GM18526 (cell line): ENCODE results near the gene MX1.

Experiments used
- POLR2A ChIP-seq: IDR thresholded peaks from 3 replicates; pipeline ENCODE4 v1.6.1; 2011; ENCODE audit not compliant: insufficient read length; ENCODE audit errors: extremely low read depth

The MX1 gene

DNA sequence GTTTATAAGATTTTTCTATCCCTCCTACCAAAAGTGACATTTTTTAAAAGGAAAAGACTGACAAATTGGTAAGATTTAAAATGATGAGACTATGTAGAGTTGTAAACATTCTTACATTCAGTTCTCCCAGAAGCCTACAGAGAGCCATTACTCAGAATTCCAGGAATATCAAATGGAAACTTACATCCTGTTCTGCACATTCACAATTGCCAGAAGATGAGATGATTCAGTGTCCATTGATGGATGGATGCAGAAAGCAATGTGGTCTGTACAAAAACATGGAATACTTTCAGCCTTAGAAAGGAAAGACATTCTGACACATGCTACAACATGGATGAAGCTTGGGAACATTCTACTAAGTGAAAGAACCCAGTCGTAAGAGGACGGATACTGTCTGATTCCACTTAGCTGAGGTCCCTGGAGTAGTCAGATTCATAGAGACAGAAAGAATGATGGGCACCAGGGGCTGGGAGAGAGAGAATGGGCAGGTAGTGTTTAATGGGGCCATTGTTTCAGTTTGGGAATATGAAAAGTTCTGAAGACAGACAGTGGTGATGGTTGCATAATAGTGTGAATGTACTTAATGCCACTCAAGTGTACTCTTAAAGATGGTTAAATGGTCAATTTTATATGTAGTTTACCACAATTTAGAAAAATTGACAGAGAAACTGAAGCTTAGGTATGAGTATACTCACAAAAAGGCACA is 16.6 kb downstream of the MX1 start:
- TF ChIP-seq POLR2A = no peak

DNA sequence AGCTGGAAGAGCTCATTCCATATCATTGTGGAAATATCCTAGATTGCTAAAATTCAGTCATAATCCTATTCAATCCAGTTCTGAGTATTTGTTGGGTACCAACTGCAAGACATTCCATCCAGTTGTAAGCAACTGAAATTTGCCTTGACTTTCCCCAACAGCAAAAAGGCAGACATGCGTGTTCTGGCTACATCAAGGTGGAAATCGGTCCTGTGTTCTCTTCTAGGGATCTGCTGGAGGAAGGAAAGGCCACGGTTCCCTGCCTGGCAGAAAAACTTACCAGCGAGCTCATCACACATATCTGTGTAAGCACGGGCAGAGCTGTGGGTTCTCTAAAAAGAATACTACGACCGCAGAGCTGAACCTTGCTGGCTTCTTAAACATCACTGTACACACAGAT is 17.5 kb downstream of the MX1 start:
- TF ChIP-seq POLR2A = peak; percentile 11

DNA sequence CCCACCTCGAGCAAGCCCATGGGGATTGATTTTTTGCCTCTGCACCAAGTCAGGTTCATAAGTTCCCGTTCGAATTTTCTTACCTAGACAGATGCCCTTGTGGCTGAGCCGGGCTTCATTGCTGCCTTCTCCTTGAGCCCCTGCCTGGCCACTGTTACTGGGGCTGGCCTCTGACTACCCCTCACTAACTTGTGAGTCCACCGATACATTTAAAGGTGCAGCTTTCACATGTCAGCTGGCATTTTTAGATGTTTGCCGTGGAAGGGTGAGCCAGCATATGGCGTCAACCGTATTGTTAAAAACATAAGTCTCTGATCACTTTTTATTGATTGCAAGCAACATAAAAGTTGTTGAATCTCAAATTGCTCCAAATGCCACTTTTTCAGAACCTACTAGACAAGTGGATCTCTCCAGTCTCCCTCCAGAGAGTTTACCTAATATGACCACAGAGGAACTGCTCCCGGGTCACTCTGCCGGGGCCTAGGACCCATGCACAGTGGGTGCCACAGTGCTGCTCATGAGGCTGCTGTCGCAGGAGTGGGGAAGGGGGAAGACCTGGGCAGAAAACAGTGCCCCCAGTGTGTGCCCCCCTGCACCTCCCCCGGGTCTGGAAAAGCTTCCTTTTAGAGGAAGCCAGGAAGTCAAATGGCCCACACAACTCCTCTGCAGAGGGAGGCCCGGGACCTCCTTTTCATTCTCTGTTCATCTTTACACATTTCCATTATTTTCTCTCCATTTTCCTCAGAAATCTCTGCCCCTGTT is 18.8 kb downstream of the MX1 start:
- no peak for TF ChIP-seq POLR2A

DNA sequence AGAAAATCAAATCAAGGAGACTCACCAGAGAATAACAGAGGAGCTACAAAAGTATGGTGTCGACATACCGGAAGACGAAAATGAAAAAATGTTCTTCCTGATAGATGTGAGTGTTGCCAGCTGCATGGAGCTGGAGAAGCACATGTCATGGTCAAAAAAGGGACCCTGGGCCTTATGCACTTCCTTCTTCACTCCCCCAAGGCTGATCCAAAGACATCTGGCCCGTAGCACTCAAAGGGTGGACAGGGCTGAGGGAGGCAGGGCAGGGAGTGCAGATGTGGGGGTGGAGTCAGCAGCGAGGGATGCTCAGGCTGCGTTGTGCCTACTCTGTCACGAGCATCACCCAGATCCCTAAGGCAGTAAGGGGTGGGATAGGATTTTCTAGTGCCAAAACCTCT is 19.4 kb downstream of the MX1 start:
- TF ChIP-seq POLR2A = peak; percentile 28

DNA sequence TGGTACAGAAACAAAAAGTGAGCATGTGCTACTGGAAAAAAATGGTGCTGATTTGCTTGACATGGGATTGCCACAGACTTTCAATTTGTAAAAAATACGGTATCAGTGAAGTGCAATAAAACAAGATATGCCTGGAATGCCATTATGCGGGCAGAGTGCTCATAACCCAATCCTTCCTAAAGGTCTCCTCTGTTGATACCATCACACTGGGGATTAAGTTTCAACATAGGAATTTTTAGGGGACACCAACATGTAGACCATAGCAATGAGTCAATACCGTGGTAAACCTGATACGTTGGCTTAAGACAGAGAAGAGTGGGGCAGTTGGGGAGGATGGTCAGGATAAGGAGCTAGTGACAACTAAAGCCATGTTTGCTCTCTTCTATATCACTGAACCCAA is 20.5 kb downstream of the MX1 start:
- TF ChIP-seq POLR2A = no peak

DNA sequence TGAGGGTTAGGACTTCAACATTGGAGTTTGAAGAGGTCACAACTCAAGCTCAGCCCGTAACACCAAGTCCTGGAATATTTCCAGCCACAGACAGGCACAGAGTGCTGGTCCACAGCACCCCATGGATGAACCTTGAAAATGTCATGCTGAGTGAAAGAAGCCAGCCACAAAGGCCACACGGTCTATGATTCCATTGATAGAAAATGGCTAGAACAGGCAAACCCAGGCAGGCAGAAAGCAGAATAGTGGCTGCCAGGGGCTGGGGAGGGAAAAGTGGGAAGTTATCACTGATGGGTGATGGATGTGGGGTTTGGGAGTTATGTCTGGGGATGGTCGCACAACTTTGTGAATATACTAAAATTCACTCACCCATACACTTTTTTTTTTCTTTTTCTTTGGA is 21.3 kb downstream of the MX1 start:
- no peak for TF ChIP-seq POLR2A

DNA sequence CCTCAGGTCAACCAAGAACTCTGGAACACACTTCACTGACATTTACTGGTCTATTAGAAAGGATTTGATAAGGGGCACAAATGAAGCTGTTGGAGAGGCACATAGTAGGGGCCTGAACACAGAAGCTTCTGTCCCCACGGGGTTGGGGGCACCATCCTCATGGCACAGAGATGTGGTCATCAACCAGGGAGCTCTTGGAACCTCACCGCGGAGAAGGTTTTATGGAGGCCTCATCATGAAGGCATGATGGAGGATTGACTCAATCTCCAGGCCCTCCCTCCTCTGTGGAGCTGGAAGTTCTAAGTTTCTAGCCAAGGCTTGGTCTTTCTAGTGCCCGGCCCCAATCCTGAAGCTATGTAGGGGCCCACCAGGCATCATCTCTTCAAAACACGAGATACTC is 23.6 kb downstream of the MX1 start:
- no peak for TF ChIP-seq POLR2A

DNA sequence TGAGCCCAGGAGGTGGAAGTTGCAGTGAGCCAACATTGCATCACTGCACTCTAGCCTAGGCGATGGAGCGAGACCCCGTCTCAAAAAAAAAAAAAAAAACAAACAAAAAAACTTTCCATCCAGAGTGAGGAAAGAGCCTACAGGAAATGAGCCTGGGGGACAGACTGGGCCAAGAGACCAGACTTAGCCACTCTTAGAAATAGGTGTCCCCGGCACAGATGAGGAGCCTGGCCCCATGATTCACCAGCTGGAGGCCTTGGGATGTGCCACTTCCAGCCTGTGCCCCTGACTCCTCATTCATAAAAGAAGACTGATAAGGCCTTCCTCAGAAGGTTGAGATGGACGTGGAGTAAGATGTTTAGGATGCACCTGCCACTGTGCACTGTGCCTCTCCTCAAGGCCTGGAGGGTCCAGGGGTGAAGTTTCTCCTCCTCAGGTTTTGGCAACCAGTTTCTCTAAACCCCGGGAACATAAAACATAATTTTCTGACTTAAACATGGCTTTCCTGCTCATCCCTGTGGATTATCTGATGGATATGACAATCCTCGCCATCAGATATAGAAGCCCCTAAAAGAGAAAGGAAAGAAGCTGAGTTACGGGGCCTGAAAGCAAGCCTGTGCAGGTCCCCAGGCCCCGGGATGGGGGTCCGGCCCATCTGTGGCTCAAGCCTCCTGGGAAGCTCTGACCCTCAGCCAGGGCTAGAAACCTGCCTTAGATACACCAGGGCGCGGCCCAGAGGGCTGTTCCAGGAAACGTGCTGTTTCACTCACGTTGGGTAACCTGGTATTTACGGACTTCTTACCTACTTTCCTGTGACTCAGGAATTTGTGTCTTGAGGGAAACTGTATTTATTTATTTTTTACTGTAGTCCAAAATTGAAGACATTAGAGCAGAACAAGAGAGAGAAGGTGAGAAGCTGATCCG is 26.0 kb downstream of the MX1 start:
- TF ChIP-seq POLR2A = peak; percentile 19

DNA sequence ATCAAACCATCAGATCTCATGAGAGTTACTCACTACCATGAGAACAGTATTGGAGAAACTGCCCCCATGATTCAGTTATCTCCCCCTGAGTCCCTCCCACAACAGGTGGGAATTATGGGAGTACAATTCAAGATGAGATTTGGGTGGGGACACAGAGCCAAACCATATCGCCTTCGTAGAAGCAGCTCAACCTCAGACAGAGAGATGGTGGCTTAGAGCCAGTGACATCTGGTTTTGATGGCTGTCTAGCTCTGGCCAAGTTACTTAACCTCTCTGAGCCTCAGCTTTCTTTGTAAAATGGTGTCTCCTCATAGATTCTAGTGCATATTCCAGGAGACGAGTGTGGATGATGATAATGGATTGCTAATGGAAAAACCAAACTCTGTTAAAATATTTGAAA is 27.2 kb downstream of the MX1 start:
- no peak for TF ChIP-seq POLR2A

DNA sequence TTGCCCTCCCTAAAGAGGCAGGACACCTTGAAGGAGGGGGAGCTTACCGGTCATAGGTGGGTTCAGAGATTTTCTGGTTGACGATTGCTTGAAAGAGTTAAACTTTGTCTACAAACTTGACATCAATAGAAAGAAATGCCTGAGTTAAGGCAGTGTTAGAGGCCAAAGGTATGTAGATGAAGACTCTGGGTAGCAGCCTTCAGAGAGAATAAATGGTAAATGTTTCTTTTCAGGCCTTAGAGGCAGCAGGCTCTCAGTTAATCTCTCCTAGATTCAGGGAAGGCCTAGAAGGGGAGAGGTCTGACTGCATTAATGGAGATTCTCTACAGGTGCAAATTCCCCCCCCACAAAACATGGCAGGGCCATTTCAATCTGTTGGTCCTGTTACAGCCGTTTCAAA is 27.7 kb downstream of the MX1 start:
- TF ChIP-seq POLR2A = no peak

DNA sequence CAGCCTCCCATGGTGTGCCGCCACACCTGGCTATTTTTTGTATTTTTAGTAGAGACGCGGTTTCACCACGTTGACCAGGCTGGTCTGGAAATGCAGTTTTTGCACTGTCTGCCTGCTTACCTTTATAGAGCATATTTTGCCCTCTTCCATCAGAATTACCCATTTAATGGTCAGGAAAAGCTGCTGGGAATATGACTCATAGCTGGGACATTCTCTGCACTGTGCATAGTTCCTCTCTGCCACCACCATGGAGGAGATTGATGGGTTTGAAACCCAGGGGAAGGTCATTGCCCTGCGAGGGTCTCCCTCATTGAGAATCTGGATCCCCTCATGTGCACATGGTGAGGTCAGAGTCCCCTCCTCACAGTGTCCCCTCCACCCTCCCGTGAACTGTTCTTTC is 32.1 kb downstream of the MX1 start:
- TF ChIP-seq POLR2A = no peak

DNA sequence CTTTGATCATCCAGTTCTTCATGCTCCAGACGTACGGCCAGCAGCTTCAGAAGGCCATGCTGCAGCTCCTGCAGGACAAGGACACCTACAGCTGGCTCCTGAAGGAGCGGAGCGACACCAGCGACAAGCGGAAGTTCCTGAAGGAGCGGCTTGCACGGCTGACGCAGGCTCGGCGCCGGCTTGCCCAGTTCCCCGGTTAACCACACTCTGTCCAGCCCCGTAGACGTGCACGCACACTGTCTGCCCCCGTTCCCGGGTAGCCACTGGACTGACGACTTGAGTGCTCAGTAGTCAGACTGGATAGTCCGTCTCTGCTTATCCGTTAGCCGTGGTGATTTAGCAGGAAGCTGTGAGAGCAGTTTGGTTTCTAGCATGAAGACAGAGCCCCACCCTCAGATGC is 32.5 kb downstream of the MX1 start:
- TF ChIP-seq POLR2A = peak; percentile 30

DNA sequence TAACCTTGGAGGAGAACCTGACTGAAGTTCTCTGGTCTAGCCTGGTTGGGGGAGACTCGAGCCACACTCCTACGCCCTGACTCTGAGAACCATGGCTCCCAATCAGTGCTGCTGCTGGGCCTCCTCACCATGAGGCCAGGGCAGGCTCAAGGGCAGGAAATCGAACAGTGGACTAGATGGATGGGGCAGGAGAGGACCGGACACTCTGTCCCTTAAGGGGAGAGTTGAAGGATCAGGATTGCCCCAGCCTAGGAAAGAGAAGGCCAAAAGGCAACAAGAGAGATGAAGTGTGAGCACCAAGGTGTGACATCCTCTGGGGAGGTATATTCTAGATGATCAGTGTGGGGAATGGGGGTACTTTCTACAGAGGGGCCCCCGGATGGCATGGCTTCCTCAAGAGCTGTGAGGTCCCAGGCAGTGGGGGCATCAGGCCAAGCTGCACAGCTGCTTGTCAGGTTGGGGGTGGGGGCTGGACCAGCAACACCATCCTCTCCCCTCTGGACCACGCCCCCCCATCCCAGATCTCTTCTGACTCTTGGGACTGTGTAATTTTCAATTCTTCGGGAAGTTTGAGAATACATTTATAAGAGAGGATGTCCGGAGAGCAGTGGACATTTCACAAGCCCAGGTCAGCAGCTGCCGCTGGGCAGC is 34.0 kb downstream of the MX1 start:
- TF ChIP-seq POLR2A = peak; percentile 42

DNA sequence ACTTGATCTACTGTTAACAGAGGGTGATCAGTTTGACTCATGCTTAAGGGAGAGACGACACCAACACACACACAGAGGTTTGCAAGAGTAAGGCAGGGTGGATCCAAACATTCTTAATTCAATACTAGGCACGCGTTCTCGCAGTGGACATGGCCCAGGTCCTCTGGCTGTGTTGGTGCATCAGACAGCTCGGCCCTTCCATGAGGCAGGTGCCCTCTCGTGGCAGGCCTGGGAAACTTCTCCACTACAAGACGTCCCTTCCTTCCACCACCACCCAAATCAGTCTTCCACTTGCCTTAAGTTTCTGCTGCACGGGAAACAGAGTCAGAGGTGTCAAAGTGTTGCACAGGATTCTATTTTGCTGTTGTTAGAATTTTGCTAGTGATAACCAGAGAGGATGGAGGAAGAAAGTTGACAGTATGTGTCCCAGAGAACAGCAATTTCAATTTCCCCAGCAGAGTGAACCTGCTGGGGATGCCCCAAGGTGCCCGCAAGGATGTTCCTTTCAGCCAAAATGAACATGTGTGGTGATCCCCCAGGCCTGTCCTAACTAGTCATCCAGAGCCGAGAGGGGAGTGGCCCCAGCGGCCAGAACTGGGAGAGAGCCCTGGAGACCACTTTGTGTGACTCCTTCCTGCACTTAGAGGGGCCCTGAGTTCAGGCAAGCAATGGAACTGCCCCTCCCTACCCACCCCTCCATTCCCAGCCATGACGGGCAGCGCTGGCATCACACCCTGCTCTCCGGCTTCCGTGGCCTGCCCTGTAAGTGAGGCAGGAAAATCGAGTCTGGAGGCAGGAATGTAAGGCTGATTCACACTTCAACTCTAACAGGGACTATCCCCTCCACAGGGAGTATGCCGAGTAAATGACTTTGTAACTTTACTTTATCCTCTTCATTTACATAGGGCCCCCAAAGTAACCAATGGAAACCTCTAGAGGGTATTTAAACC is 34.8 kb downstream of the MX1 start:
- peak; percentile 38 for TF ChIP-seq POLR2A

DNA sequence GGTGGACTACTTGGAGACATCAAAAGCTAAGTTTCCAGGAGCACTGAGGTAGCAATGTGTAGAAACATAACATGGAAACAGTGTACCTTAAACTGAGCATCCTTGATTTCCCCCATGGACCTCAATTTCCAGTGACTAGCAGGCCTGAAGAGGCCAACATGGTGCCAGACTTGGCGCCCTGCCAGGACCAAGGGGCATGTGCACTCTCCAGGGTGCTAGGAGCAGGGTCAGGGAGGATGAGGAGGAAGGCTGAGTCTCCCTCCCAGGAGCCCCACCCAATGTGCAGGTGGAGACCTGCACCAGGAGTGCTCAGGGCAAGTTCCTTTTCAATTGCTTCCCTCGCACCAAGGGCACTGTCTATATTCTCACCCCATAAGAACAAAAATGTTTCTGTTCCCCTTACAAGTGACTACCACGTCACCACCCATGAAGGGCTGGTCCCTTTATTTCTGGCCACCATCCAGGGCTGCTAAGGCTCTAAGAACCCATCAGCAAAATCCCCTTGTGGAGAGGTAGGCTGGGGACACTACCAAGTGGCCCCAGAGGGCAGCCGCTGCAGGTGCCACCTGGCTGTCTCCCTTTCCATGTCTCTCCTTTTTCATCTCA is 39.2 kb downstream of the MX1 start:
- no peak for TF ChIP-seq POLR2A
